ENCODE results near the gene LRRFIP2.
"Not testable (repeated sequence)": the region's sequence is repeated elsewhere in the genome, so short reads cannot be mapped to it uniquely, and the experiment has no call there.

LRRFIP2 gene

DNA sequence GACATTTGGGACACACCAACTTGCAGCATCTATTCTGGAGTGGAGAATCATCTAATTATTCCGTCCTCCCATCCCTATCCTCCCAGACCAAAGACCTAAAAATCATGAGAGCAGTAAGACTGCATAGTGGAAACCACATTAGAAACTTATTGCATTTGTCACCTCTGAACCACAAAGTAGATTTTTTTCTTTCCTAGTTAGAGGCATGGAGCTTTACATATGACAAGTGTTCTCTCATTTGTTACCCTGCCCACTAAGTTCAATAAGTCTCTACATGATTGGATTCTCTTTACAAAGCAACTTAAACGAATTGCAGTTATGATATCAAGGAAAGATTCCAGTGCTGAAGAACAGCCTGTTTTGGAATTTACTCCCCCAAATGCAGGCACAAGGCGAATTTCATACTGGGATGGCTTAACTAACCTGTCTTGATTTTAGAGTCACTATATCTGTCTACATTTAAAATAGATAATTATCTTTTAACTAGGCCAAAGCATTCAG lies 42.3 kb upstream of the LRRFIP2 start:
- Histone ChIP-seq H3K4me3 (IDR thresholded peaks at IDR 0.05; ENCODE audit: insufficient read depth, low read depth, low read length) (no peak overlapping the region), H3K36me3 (ENCODE audit: insufficient read depth) (no peaks in the 10 kb centered on the region)

GRCh38 chr3:37214076-37214475 lies 39.7 kb upstream of the LRRFIP2 start:
- Histone ChIP-seq H3K9ac (no peak overlapping the region), H3K79me2 (ENCODE audit: insufficient read depth, low read depth) (no peaks in the 10 kb centered on the region), H3K4me3 (IDR thresholded peaks at IDR 0.05; ENCODE audit: insufficient read depth, low read depth, low read length) (no peak overlapping the region), H3K4me2 (no peak overlapping the region), H3K4me1 (ENCODE audit: low read depth, poor library complexity, severe bottlenecking) (no peaks in the 10 kb centered on the region), H2AFZ (ENCODE audit: low read depth) (no peak overlapping the region), H3K27ac (no peak overlapping the region), H4K20me1 (ENCODE audit: insufficient read depth) (no peaks in the 10 kb centered on the region), H3K27me3 (ENCODE audit: insufficient read depth, low read depth) (no peaks in the 10 kb centered on the region), H3K36me3 (ENCODE audit: insufficient read depth) (no peaks in the 10 kb centered on the region)
- TF ChIP-seq, protein P1, sequence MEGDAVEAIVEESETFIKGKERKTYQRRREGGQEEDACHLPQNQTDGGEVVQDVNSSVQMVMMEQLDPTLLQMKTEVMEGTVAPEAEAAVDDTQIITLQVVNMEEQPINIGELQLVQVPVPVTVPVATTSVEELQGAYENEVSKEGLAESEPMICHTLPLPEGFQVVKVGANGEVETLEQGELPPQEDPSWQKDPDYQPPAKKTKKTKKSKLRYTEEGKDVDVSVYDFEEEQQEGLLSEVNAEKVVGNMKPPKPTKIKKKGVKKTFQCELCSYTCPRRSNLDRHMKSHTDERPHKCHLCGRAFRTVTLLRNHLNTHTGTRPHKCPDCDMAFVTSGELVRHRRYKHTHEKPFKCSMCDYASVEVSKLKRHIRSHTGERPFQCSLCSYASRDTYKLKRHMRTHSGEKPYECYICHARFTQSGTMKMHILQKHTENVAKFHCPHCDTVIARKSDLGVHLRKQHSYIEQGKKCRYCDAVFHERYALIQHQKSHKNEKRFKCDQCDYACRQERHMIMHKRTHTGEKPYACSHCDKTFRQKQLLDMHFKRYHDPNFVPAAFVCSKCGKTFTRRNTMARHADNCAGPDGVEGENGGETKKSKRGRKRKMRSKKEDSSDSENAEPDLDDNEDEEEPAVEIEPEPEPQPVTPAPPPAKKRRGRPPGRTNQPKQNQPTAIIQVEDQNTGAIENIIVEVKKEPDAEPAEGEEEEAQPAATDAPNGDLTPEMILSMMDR (conservative IDR thresholded peaks at IDR 0.05; ENCODE audit: low read depth, low read length), result no peak

More for the DNA sequence above, 42.3 kb upstream of the LRRFIP2 start:
- H3K79me2 ChIP-seq (ENCODE audit: insufficient read depth, low read depth), result no peaks in the 10 kb centered on the region
- TF ChIP-seq, protein P1 (conservative IDR thresholded peaks at IDR 0.05; ENCODE audit: low read depth, low read length), result no peak
- H4K20me1 ChIP-seq (ENCODE audit: insufficient read depth), result no peaks in the 10 kb centered on the region
- H2AFZ ChIP-seq (ENCODE audit: low read depth), result no peak overlapping the region
- no peaks in the 10 kb centered on the region for H3K27me3 ChIP-seq (ENCODE audit: insufficient read depth, low read depth)
- H3K27ac ChIP-seq, result no peak overlapping the region
- no peaks in the 10 kb centered on the region for H3K4me1 ChIP-seq (ENCODE audit: low read depth, poor library complexity, severe bottlenecking)
- no peak overlapping the region for H3K4me2 ChIP-seq
- H3K9ac ChIP-seq, result no peak overlapping the region

- no peak overlapping the region for H2AFZ ChIP-seq (ENCODE audit: low read depth)
- no peak overlapping the region for H3K27ac ChIP-seq
- TF ChIP-seq, protein P1 (conservative IDR thresholded peaks at IDR 0.05; ENCODE audit: low read depth, low read length), result no peak
- H3K27me3 ChIP-seq (ENCODE audit: insufficient read depth, low read depth), result no peaks in the 10 kb centered on the region
- no peak overlapping the region for H3K4me3 ChIP-seq (IDR thresholded peaks at IDR 0.05; ENCODE audit: insufficient read depth, low read depth, low read length)
- H3K79me2 ChIP-seq (ENCODE audit: insufficient read depth, low read depth), result no peaks in the 10 kb centered on the region
- no peak overlapping the region for H3K9ac ChIP-seq
- H3K36me3 ChIP-seq (ENCODE audit: insufficient read depth), result no peaks in the 10 kb centered on the region
- H3K4me2 ChIP-seq, result no peak overlapping the region
- H3K4me1 ChIP-seq (ENCODE audit: low read depth, poor library complexity, severe bottlenecking), result no peaks in the 10 kb centered on the region
- H4K20me1 ChIP-seq (ENCODE audit: insufficient read depth), result no peaks in the 10 kb centered on the region
Observed at GRCh38 chr3:37210230-37210629, 35.8 kb upstream of the LRRFIP2 start.

- H3K27ac ChIP-seq; H3K4me1 ChIP-seq (ENCODE audit: low read depth, poor library complexity, severe bottlenecking); H3K4me3 ChIP-seq (IDR thresholded peaks at IDR 0.05; ENCODE audit: insufficient read depth, low read depth, low read length); H3K79me2 ChIP-seq (ENCODE audit: insufficient read depth, low read depth); H3K9ac ChIP-seq; H2AFZ ChIP-seq (ENCODE audit: low read depth); H3K27me3 ChIP-seq (ENCODE audit: insufficient read depth, low read depth); H3K36me3 ChIP-seq (ENCODE audit: insufficient read depth); H3K4me2 ChIP-seq; H4K20me1 ChIP-seq (ENCODE audit: insufficient read depth): not testable (repeated sequence)
Observed at GRCh38 chr3:37208576-37208975, 34.2 kb upstream of the LRRFIP2 start.

DNA sequence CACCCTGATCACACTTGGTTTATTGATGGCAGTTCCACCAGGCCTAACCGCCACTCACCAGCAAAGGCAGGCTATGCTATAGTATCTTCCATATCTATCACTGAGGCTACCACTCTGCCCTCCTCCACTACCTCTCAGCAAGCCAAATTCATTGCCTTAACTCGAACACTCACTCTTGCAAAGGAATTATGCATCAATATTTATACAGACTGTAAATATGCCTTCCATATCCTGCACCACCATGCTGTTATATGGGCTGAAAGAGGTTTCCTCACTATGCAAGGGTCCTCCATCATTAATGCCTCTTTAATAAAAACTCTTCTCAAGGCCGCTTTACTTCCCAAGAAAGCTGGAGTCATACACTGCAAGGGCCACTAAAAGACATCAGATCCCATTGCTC lies 33.6 kb upstream of the LRRFIP2 start:
- not testable (repeated sequence) for H3K27me3 ChIP-seq (ENCODE audit: insufficient read depth, low read depth); H3K4me2 ChIP-seq; H2AFZ ChIP-seq (ENCODE audit: low read depth); H3K9ac ChIP-seq; H3K79me2 ChIP-seq (ENCODE audit: insufficient read depth, low read depth); H3K4me1 ChIP-seq (ENCODE audit: low read depth, poor library complexity, severe bottlenecking); H3K36me3 ChIP-seq (ENCODE audit: insufficient read depth); H3K27ac ChIP-seq; H3K4me3 ChIP-seq (IDR thresholded peaks at IDR 0.05; ENCODE audit: insufficient read depth, low read depth, low read length); H4K20me1 ChIP-seq (ENCODE audit: insufficient read depth)

- not testable (repeated sequence) for H3K27me3 ChIP-seq (ENCODE audit: insufficient read depth, low read depth); H3K4me1 ChIP-seq (ENCODE audit: low read depth, poor library complexity, severe bottlenecking); H3K79me2 ChIP-seq (ENCODE audit: insufficient read depth, low read depth); H3K4me3 ChIP-seq (IDR thresholded peaks at IDR 0.05; ENCODE audit: insufficient read depth, low read depth, low read length); H3K9ac ChIP-seq; H3K4me2 ChIP-seq; H4K20me1 ChIP-seq (ENCODE audit: insufficient read depth); H3K36me3 ChIP-seq (ENCODE audit: insufficient read depth); H2AFZ ChIP-seq (ENCODE audit: low read depth); H3K27ac ChIP-seq
Observed at GRCh38 chr3:37206041-37206440, 31.7 kb upstream of the LRRFIP2 start.

All from KMS-11 (cell line).